Caco-2 (cell line): ENCODE data around the gene HERPUD2. TPM values are rescaled to one million over a fixed set of nuclear protein-coding genes. Genes with fewer than 3 reads are reported as not detected.
A peak's percentile ranks its signal among the peaks of the same experiment; 100 is the strongest.
"Not testable (repeated sequence)": the region's sequence is repeated elsewhere in the genome, so short reads cannot be mapped to it uniquely, and the experiment has no call there.

Experiments
- BruUV-seq: library from RNA; stranded (reverse); fragments of 400-500 nt; replicated peaks from 2 replicates; lab custom pipeline; 2021; lab: Mats Ljungman, UMichigan
- CTCF ChIA-PET: fragments of 300-600 bp; sonication (Branson Sonifier 250); formaldehyde crosslinking; loops from one replicate; lab custom pipeline; 2022; ENCODE audit warnings: antibody characterized with exemption; lab: Charles Lee
- POLR2A ChIA-PET: fragments of 300-600 bp; sonication (Branson Sonifier 250); formaldehyde crosslinking; loops from one replicate; lab custom pipeline; 2022; ENCODE audit warnings: antibody characterized with exemption; lab: Charles Lee
- DNase-seq, 2 experiments: peaks; one replicate each; pipeline versions ENCODE4 v3.0.0 to v3.0.0-alpha.2; 2020 to 2022
- H3K27me3 ChIP-seq: replicated peaks from 2 replicates; pipeline ENCODE4 v1.6.0; 2011; ENCODE audit warnings: low read length; ENCODE audit not compliant: control insufficient read depth, insufficient read depth
- H3K36me3 ChIP-seq: 2 replicates; pipeline ENCODE4 v1.5.1; 2011; ENCODE audit warnings: low read length; ENCODE audit not compliant: control insufficient read depth, insufficient read depth
- H3K4me1 ChIP-seq: fragments of 250-450 bp; sonication (Bioruptor Pico); 2 replicates; pipeline ENCODE4 v1.5.1; 2020; ENCODE audit warnings: mild to moderate bottlenecking
- H3K4me3 ChIP-seq: 2 replicates; pipeline ENCODE4 v1.5.1; 2011; ENCODE audit warnings: low read depth, mild to moderate bottlenecking, control low read depth, low read length
- H3K9me3 ChIP-seq: fragments of 250-450 bp; sonication (Bioruptor Pico); 2 replicates; pipeline ENCODE4 v1.5.1; 2020; ENCODE audit warnings: mild to moderate bottlenecking, moderate library complexity
- H3K27ac Mint-ChIP-seq: one replicate; pipeline ENCODE4 v1.8.0; 2022; ENCODE audit warnings: mixed read lengths; ENCODE audit not compliant: unreplicated experiment
- H3K27me3 Mint-ChIP-seq: one replicate; pipeline ENCODE4 v1.8.0; 2022; ENCODE audit warnings: mixed read lengths; ENCODE audit not compliant: insufficient read depth, unreplicated experiment
- H3K36me3 Mint-ChIP-seq: one replicate; pipeline ENCODE4 v1.8.0; 2022; ENCODE audit warnings: mild to moderate bottlenecking, mixed read lengths; ENCODE audit not compliant: insufficient read depth, unreplicated experiment
- H3K4me1 Mint-ChIP-seq: one replicate; pipeline ENCODE4 v1.8.0; 2022; ENCODE audit warnings: low read depth, mixed read lengths; ENCODE audit not compliant: unreplicated experiment
- H3K4me3 Mint-ChIP-seq: one replicate; pipeline ENCODE4 v1.8.0; 2022; ENCODE audit warnings: mild to moderate bottlenecking, moderate library complexity, mixed read lengths; ENCODE audit not compliant: unreplicated experiment
- H3K9me3 Mint-ChIP-seq: one replicate; pipeline ENCODE4 v1.8.0; 2022; ENCODE audit warnings: mixed read lengths; ENCODE audit not compliant: unreplicated experiment
- CTCF ChIP-seq, 2 experiments: fragments of 200-600 bp in 1 of 2; IDR thresholded peaks; 1 replicate in 1 of 2; 2 replicates in 1 of 2; pipeline versions ENCODE4 v1.5.1 to v1.8.0; 2011 to 2022; ENCODE audit warnings: antibody characterized with exemption in 1 of 2, control low read depth in 1 of 2, inconsistent platforms in 1 of 2, low read depth in 1 of 2, low read length in 1 of 2, mild to moderate bottlenecking in 1 of 2, moderate library complexity in 1 of 2; ENCODE audit not compliant: insufficient read depth in 1 of 2, severe bottlenecking in 1 of 2, unreplicated experiment in 1 of 2
- intact Hi-C: fragments of 100-400 bp; cut with micrococcal nuclease; formaldehyde crosslinking; loops from one replicate; pipeline ENCODE4 v1.10.0; 2022; ENCODE audit not compliant: unreplicated experiment
- total RNA-seq: library from RNA; stranded (reverse); gene quantifications from 2 replicates; pipeline ENCODE4 v1.2.3, GENCODE V29; 2022

HERPUD2 gene
- total RNA-seq, 1 experiment from 2014 or later: 25.2 TPM

GRCh38 chr7:35593899-35594298, 101.0 kb downstream of the HERPUD2 start:
- no peak overlapping the region for H3K27ac Mint-ChIP-seq
- H3K27me3 Mint-ChIP-seq: peaks cover 9% of the 10 kb centered on the region
- H3K4me1 ChIP-seq: peaks cover 12% of the 10 kb centered on the region; the same call in 1 of the 2 replicates
- CTCF ChIA-PET: interaction anchor here (1.2 kb wide), 1 partner anchor 30 kb away, joined by 3 read pairs; no protein-coding TSS in a partner anchor
- POLR2A ChIA-PET: no interaction called here
- H3K27me3 ChIP-seq: no peaks in the 10 kb centered on the region
- H3K9me3 Mint-ChIP-seq: no peaks in the 10 kb centered on the region
- H3K4me1 Mint-ChIP-seq: peaks cover 8% of the 10 kb centered on the region
- intact Hi-C loops: no loop called here
- no peak overlapping the region for H3K4me3 Mint-ChIP-seq
- H3K36me3 Mint-ChIP-seq: no peaks in the 10 kb centered on the region
- H3K36me3 ChIP-seq: no peaks in the 10 kb centered on the region
- DNase-seq: peak in 1 of 2 experiments; percentile 31
- H3K4me3 ChIP-seq: no peak overlapping the region
- no peaks in the 10 kb centered on the region for H3K9me3 ChIP-seq
- TF ChIP-seq CTCF (IDR thresholded peaks at IDR 0.05; ENCODE audit: insufficient read depth in 1 of 2, low read depth in 1 of 2, low read length in 1 of 2, severe bottlenecking in 1 of 2, unreplicated experiment in 1 of 2): peak; percentile 16 to 57
- no TSS peak for BruUV-seq

GRCh38 chr7:35588647-35589046, 106.3 kb downstream of the HERPUD2 start:
- BruUV-seq: no TSS peak
- H3K4me1 Mint-ChIP-seq: peaks cover 19% of the 10 kb centered on the region
- no peak for TF ChIP-seq CTCF (IDR thresholded peaks at IDR 0.05; ENCODE audit: insufficient read depth in 1 of 2, low read depth in 1 of 2, low read length in 1 of 2, severe bottlenecking in 1 of 2, unreplicated experiment in 1 of 2)
- no peaks in the 10 kb centered on the region for H3K36me3 ChIP-seq
- DNase-seq: no peak
- H3K36me3 Mint-ChIP-seq: no peaks in the 10 kb centered on the region
- intact Hi-C loops: no loop called here
- H3K27ac Mint-ChIP-seq: no peak overlapping the region
- no peaks in the 10 kb centered on the region for H3K9me3 Mint-ChIP-seq
- ChIA-PET CTCF (no interaction called here), POLR2A (interaction anchor here (0.6 kb wide), 1 partner anchor 1678 kb away, joined by 4 read pairs; no protein-coding TSS in a partner anchor)
- peaks cover 16% of the 10 kb centered on the region for H3K27me3 Mint-ChIP-seq
- H3K4me3 Mint-ChIP-seq: no peak overlapping the region
- no peaks in the 10 kb centered on the region for H3K9me3 ChIP-seq
- H3K4me3 ChIP-seq: no peak overlapping the region
- H3K27me3 ChIP-seq: no peaks in the 10 kb centered on the region
- peaks cover 18% of the 10 kb centered on the region; the same call in 1 of the 2 replicates for H3K4me1 ChIP-seq

GRCh38 chr7:35584990-35585389, 109.9 kb downstream of the HERPUD2 start:
- no peak overlapping the region for H3K4me3 ChIP-seq
- H3K27me3 ChIP-seq: no peaks in the 10 kb centered on the region
- Mint-ChIP-seq H3K9me3 (no peaks in the 10 kb centered on the region), H3K36me3 (no peaks in the 10 kb centered on the region), H3K27ac (no peak overlapping the region), H3K4me3 (no peak overlapping the region), H3K4me1 (peaks cover 11% of the 10 kb centered on the region), H3K27me3 (peaks cover 13% of the 10 kb centered on the region)
- intact Hi-C loops: no loop called here
- no peaks in the 10 kb centered on the region for H3K36me3 ChIP-seq
- DNase-seq: no peak
- peaks cover 7% of the 10 kb centered on the region; the same call in 1 of the 2 replicates for H3K4me1 ChIP-seq
- no peak for TF ChIP-seq CTCF (IDR thresholded peaks at IDR 0.05; ENCODE audit: insufficient read depth in 1 of 2, low read depth in 1 of 2, low read length in 1 of 2, severe bottlenecking in 1 of 2, unreplicated experiment in 1 of 2)
- BruUV-seq: no TSS peak
- no peaks in the 10 kb centered on the region for H3K9me3 ChIP-seq
- ChIA-PET POLR2A (no interaction called here), CTCF (interaction anchor here (0.7 kb wide), 1 partner anchor 39 kb away, joined by 3 read pairs; no protein-coding TSS in a partner anchor)

- H3K36me3 Mint-ChIP-seq, H3K27me3 Mint-ChIP-seq, H3K36me3 ChIP-seq, H3K4me3 ChIP-seq, POLR2A ChIA-PET, H3K4me3 Mint-ChIP-seq, CTCF ChIA-PET, H3K9me3 ChIP-seq, H3K27me3 ChIP-seq, H3K27ac Mint-ChIP-seq, DNase-seq, intact Hi-C loops, H3K4me1 ChIP-seq, H3K9me3 Mint-ChIP-seq, BruUV-seq: not testable (repeated sequence)
- peaks cover 11% of the 10 kb centered on the region for H3K4me1 Mint-ChIP-seq
Observed at GRCh38 chr7:35584533-35584932, 110.4 kb downstream of the HERPUD2 start.
